ENCODE data around the gene RSPH6A. TPM values are rescaled to one million over a fixed set of nuclear protein-coding genes. Genes with fewer than 3 reads are reported as not detected.
A peak's percentile ranks its signal among the peaks of the same experiment; 100 is the strongest.

RSPH6A gene
- total RNA-seq, 5 donors from 2014 or later (not counting 1 experiment from before 2014, with no cell fraction given), result 0.20 to 0.47 (median 0.38) TPM

GRCh38 chr19:45792470-45793177 lies 22.5 kb downstream of the RSPH6A start, which contains the start of gene DMWD:
Gene DMWD, minus strand, starts transcription at chr19:45792845. Its CDS starts 89 bp downstream, at chr19:45792756.
- H3K4me1 ChIP-seq (ENCODE audit: control insufficient read depth in 1 of 2, extremely low read depth in 1 of 2, insufficient read depth in 2 of 2, low read length in 2 of 2), result peaks cover 23 to 35% of the 10 kb centered on the region in 2 experiments
- H3K4me3 Mint-ChIP-seq, result peak within 1 kb of the TSS; percentile 80 to 87 (median 85)
- peak within 1 kb of the TSS; percentile 58 to 64 for H3K4me3 ChIP-seq (ENCODE audit: control insufficient read depth in 1 of 2, extremely low read depth in 1 of 2, low read length in 1 of 2)
- ATAC-seq (replicated peaks in 1 of 4), result peak; percentile 94 to 95 (median 95)
- H3K9me3 ChIP-seq, result no peaks in the 10 kb centered on the region
- peaks cover 9 to 44% of the 10 kb centered on the region in 2 experiments for H3K27me3 ChIP-seq (replicated peaks in 1 of 2; ENCODE audit: control insufficient read depth in 2 of 2, extremely low read depth in 1 of 2, insufficient read depth in 2 of 2, low read length in 1 of 2)
- WGBS (ENCODE audit: insufficient coverage), result under 1% methylated on average over 85 of the region's 86 CpGs
- H3K36me3 Mint-ChIP-seq, result peaks cover 18% of the 10 kb centered on the region
- ChIA-PET CTCF (interaction anchor here (0.6 to 1.9 kb wide), 6 partner anchors 14 to 920 kb away, joined by 3 to 19 read pairs (median 4); partner anchors contain the start of genes FBXO46 (in 1 of the 2) and SIX5 (in 1 of the 2)), POLR2A (interaction anchor here (0.6 to 1.0 kb wide), 3 partner anchors 12 to 116 kb away, joined by 4 to 7 read pairs (median 4); no protein-coding TSS in a partner anchor)
- peaks cover 31 to 56% (median 42%) of the 10 kb centered on the region in 3 donors for H3K4me1 Mint-ChIP-seq
- peak within 1 kb of the TSS; percentile 68 to 71 for H3K27ac Mint-ChIP-seq
- H3K36me3 ChIP-seq (ENCODE audit: control insufficient read depth in 2 of 2, extremely low read depth in 1 of 2, insufficient read depth in 1 of 2, low read length in 1 of 2), result peaks cover 7 to 9% of the 10 kb centered on the region in 2 donors
- peak; percentile 95 to 100 (median 99) for DNase-seq
- peaks cover 13 to 35% of the 10 kb centered on the region in 2 donors for H3K27me3 Mint-ChIP-seq
- H3K27ac ChIP-seq (ENCODE audit: low read length), result peak within 1 kb of the TSS; percentile 44
- no peaks in the 10 kb centered on the region for H3K9me3 Mint-ChIP-seq

- H3K27me3 ChIP-seq (replicated peaks in 1 of 2; ENCODE audit: control insufficient read depth in 2 of 2, extremely low read depth in 1 of 2, insufficient read depth in 2 of 2, low read length in 1 of 2), result peaks cover 9 to 42% of the 10 kb centered on the region in 2 experiments
- peaks cover 23 to 35% of the 10 kb centered on the region in 2 experiments for H3K4me1 ChIP-seq (ENCODE audit: control insufficient read depth in 1 of 2, extremely low read depth in 1 of 2, insufficient read depth in 2 of 2, low read length in 2 of 2)
- POLR2A ChIA-PET, result interaction anchor here in 1 of 2 donors (0.6 kb wide), 1 partner anchor 9 kb away, joined by 3 read pairs; no protein-coding TSS in a partner anchor
- Mint-ChIP-seq H3K9me3 (no peaks in the 10 kb centered on the region), H3K27ac (peak overlapping the region; percentile 3 to 28), H3K27me3 (peaks cover 12 to 32% of the 10 kb centered on the region in 2 donors), H3K4me1 (peaks cover 31 to 56% (median 42%) of the 10 kb centered on the region in 3 donors), H3K4me3 (peak overlapping the region; percentile 80 to 87 (median 85)), H3K36me3 (peaks cover 25% of the 10 kb centered on the region)
- WGBS (ENCODE audit: insufficient coverage), result 7% methylated on average over 29 of the region's 31 CpGs
- H3K9me3 ChIP-seq, result no peaks in the 10 kb centered on the region
- ATAC-seq (replicated peaks in 1 of 4) (no peak), DNase-seq (peak in 1 of 35 experiments; percentile 40)
- H3K36me3 ChIP-seq (ENCODE audit: control insufficient read depth in 2 of 2, extremely low read depth in 1 of 2, insufficient read depth in 1 of 2, low read length in 1 of 2), result peaks cover 7 to 15% of the 10 kb centered on the region in 2 donors
- no peak overlapping the region for H3K27ac ChIP-seq (ENCODE audit: low read length)
- H3K4me3 ChIP-seq (ENCODE audit: control insufficient read depth in 1 of 2, extremely low read depth in 1 of 2, low read length in 1 of 2), result peak overlapping the region; percentile 58 to 64
- CTCF ChIA-PET, result interaction anchor here in 1 of 2 donors (0.9 to 1.9 kb wide), 3 partner anchors 13 to 61 kb away, joined by 4 to 19 read pairs (median 4); partner anchors contain the start of genes FBXO46 and SIX5
Observed at GRCh38 chr19:45791744-45792469, 23.2 kb downstream of the RSPH6A start.

- H3K36me3 Mint-ChIP-seq, result peaks cover 33% of the 10 kb centered on the region
- no peak overlapping the region for H3K27ac ChIP-seq (ENCODE audit: low read length)
- ChIA-PET POLR2A (interaction anchor here in 1 of 2 donors (0.6 kb wide), 1 partner anchor 8 kb away, joined by 3 read pairs; no protein-coding TSS in a partner anchor), CTCF (no interaction called here)
- 39% methylated on average over 5 of the region's 8 CpGs for whole genome bisulfite sequencing (ENCODE audit: insufficient coverage)
- peak overlapping the region; percentile 80 to 87 (median 85) for H3K4me3 Mint-ChIP-seq
- peak in 6 of 35 experiments; percentile 18 to 56 (median 38) for DNase-seq
- H3K27ac Mint-ChIP-seq, result peak overlapping the region in 1 of 2 donors; percentile 32
- peaks cover 9 to 40% of the 10 kb centered on the region in 2 experiments for H3K27me3 ChIP-seq (replicated peaks in 1 of 2; ENCODE audit: control insufficient read depth in 2 of 2, extremely low read depth in 1 of 2, insufficient read depth in 2 of 2, low read length in 1 of 2)
- H3K36me3 ChIP-seq (ENCODE audit: control insufficient read depth in 2 of 2, extremely low read depth in 1 of 2, insufficient read depth in 1 of 2, low read length in 1 of 2), result peaks cover 12 to 24% of the 10 kb centered on the region in 2 donors
- H3K4me1 Mint-ChIP-seq, result peaks cover 31 to 56% (median 42%) of the 10 kb centered on the region in 3 donors
- H3K4me3 ChIP-seq (ENCODE audit: control insufficient read depth in 1 of 2, extremely low read depth in 1 of 2, low read length in 1 of 2), result no peak overlapping the region
- ATAC-seq (replicated peaks in 1 of 4), result peak in 3 of 4 experiments; percentile 16 to 40 (median 35)
- H3K9me3 ChIP-seq, result no peaks in the 10 kb centered on the region
- no peaks in the 10 kb centered on the region for H3K9me3 Mint-ChIP-seq
- peaks cover 9 to 24% of the 10 kb centered on the region in 2 donors for H3K27me3 Mint-ChIP-seq
- H3K4me1 ChIP-seq (ENCODE audit: control insufficient read depth in 1 of 2, extremely low read depth in 1 of 2, insufficient read depth in 2 of 2, low read length in 2 of 2), result peaks cover 23 to 35% of the 10 kb centered on the region in 2 experiments
Observed at GRCh38 chr19:45790942-45791341, 24.2 kb downstream of the RSPH6A start.

- H3K27me3 Mint-ChIP-seq, result peaks cover 3 to 11% of the 10 kb centered on the region in 2 donors
- CTCF ChIA-PET, result interaction anchor here (0.7 to 1.0 kb wide), 2 partner anchors 20 to 28 kb away, joined by 3 to 8 read pairs; no protein-coding TSS in a partner anchor
- no peaks in the 10 kb centered on the region for H3K9me3 Mint-ChIP-seq
- ATAC-seq (replicated peaks in 1 of 4), result no peak
- H3K4me3 ChIP-seq (ENCODE audit: control insufficient read depth in 1 of 2, extremely low read depth in 1 of 2, low read length in 1 of 2), result no peak overlapping the region
- no peak for DNase-seq
- 99% methylated on average over 11 of the region's 15 CpGs for WGBS (ENCODE audit: insufficient coverage)
- H3K27me3 ChIP-seq (replicated peaks in 1 of 2; ENCODE audit: control insufficient read depth in 2 of 2, extremely low read depth in 1 of 2, insufficient read depth in 2 of 2, low read length in 1 of 2), result peaks cover 7 to 32% of the 10 kb centered on the region in 2 experiments
- no peak overlapping the region for H3K4me3 Mint-ChIP-seq
- no peak overlapping the region for H3K27ac ChIP-seq (ENCODE audit: low read length)
- H3K4me1 Mint-ChIP-seq, result peaks cover 31 to 51% (median 39%) of the 10 kb centered on the region in 3 donors
- H3K36me3 ChIP-seq (ENCODE audit: control insufficient read depth in 2 of 2, extremely low read depth in 1 of 2, insufficient read depth in 1 of 2, low read length in 1 of 2), result peaks cover 12 to 24% of the 10 kb centered on the region in 2 donors
- no peaks in the 10 kb centered on the region for H3K9me3 ChIP-seq
- POLR2A ChIA-PET, result no interaction called here
- no peak overlapping the region for H3K27ac Mint-ChIP-seq
- H3K4me1 ChIP-seq (ENCODE audit: control insufficient read depth in 1 of 2, extremely low read depth in 1 of 2, insufficient read depth in 2 of 2, low read length in 2 of 2), result peaks cover 23 to 35% of the 10 kb centered on the region in 2 experiments
- H3K36me3 Mint-ChIP-seq, result peaks cover 33% of the 10 kb centered on the region
Observed at GRCh38 chr19:45789035-45789786, 25.9 kb downstream of the RSPH6A start.

- Mint-ChIP-seq H3K4me3 (no peak overlapping the region), H3K36me3 (peaks cover 33% of the 10 kb centered on the region), H3K27me3 (peaks cover 2 to 3% of the 10 kb centered on the region in 2 donors), H3K27ac (no peak overlapping the region), H3K9me3 (no peaks in the 10 kb centered on the region), H3K4me1 (peaks cover 13 to 30% (median 18%) of the 10 kb centered on the region in 3 donors)
- POLR2A ChIA-PET, result no interaction called here
- ATAC-seq (replicated peaks in 1 of 4) (no peak), DNase-seq (no peak)
- WGBS (ENCODE audit: insufficient coverage), result 97% methylated on average over 18 of the region's 21 CpGs
- Histone ChIP-seq H3K4me3 (ENCODE audit: control insufficient read depth in 1 of 2, extremely low read depth in 1 of 2, low read length in 1 of 2) (no peak overlapping the region), H3K27ac (ENCODE audit: low read length) (no peak overlapping the region), H3K27me3 (replicated peaks in 1 of 2; ENCODE audit: control insufficient read depth in 2 of 2, extremely low read depth in 1 of 2, insufficient read depth in 2 of 2, low read length in 1 of 2) (peaks cover 5 to 37% of the 10 kb centered on the region in 2 experiments), H3K9me3 (no peaks in the 10 kb centered on the region), H3K36me3 (ENCODE audit: control insufficient read depth in 2 of 2, extremely low read depth in 1 of 2, insufficient read depth in 1 of 2, low read length in 1 of 2) (peaks cover 12 to 24% of the 10 kb centered on the region in 2 donors), H3K4me1 (ENCODE audit: control insufficient read depth in 1 of 2, extremely low read depth in 1 of 2, insufficient read depth in 2 of 2, low read length in 2 of 2) (peaks cover 10 to 14% of the 10 kb centered on the region in 2 experiments)
- CTCF ChIA-PET, result no interaction called here
Observed at GRCh38 chr19:45786533-45786894, 28.6 kb downstream of the RSPH6A start.

Data from T-cell (primary cell).